Activated naive CD4-positive, alpha-beta T cell treated with anti-CD3 and anti-CD28 coated beads, Interleukin-2, amount 50 U/mL, for 16 hours (primary cell): ENCODE data around the gene SIL1.
"Not testable (repeated sequence)": the region's sequence is repeated elsewhere in the genome, so short reads cannot be mapped to it uniquely, and the experiment has no call there.

ENCODE experiments used
- DNase-seq: peaks from one replicate; pipeline ENCODE4 v3.0.0-alpha.2; 2020

Gene SIL1

GRCh38 chr5:139197710-139198669 lies at the start of gene SIL1:
TSS of gene SIL1 (minus strand) at chr5:139198368. CDS start at chr5:139127843, 70,525 bp downstream.
- peak; percentile 97 for DNase-seq

- DNase-seq: peak; percentile 61
Measured at GRCh38 chr5:139246394-139246793, 48.2 kb upstream of the SIL1 start.

- DNase-seq: no peak
Measured at GRCh38 chr5:139245637-139246339, 47.6 kb upstream of the SIL1 start.

- no peak for DNase-seq
Measured at GRCh38 chr5:139243425-139243970, 45.3 kb upstream of the SIL1 start.

GRCh38 chr5:139241139-139241538 lies 43.0 kb upstream of the SIL1 start:
- DNase-seq: no peak

GRCh38 chr5:139236479-139236878 lies 38.3 kb upstream of the SIL1 start:
- no peak for DNase-seq

GRCh38 chr5:139232147-139232724 lies 34.1 kb upstream of the SIL1 start:
- no peak for DNase-seq

GRCh38 chr5:139228201-139228803 lies 30.1 kb upstream of the SIL1 start:
- no peak for DNase-seq

GRCh38 chr5:139226131-139226530 lies 28.0 kb upstream of the SIL1 start:
- no peak for DNase-seq

GRCh38 chr5:139223481-139223880 lies 25.3 kb upstream of the SIL1 start:
- no peak for DNase-seq

- DNase-seq: no peak
Measured at GRCh38 chr5:139222346-139222745, 24.2 kb upstream of the SIL1 start.

- DNase-seq: not testable (repeated sequence)
Measured at GRCh38 chr5:139218038-139218437, 19.9 kb upstream of the SIL1 start.

GRCh38 chr5:139215107-139215975 lies 17.2 kb upstream of the SIL1 start:
- DNase-seq: no peak

- no peak for DNase-seq
Measured at GRCh38 chr5:139214646-139215045, 16.5 kb upstream of the SIL1 start.

- DNase-seq: no peak
Measured at GRCh38 chr5:139212906-139213305, 14.7 kb upstream of the SIL1 start.

GRCh38 chr5:139212486-139212885 lies 14.3 kb upstream of the SIL1 start:
- no peak for DNase-seq

GRCh38 chr5:139210585-139210984 lies 12.4 kb upstream of the SIL1 start:
- no peak for DNase-seq

- no peak for DNase-seq
Measured at GRCh38 chr5:139207297-139208000, 9.3 kb upstream of the SIL1 start.

- no peak for DNase-seq
Measured at GRCh38 chr5:139205586-139205985, 7.4 kb upstream of the SIL1 start.

- DNase-seq: no peak
Measured at GRCh38 chr5:139205124-139205523, 7.0 kb upstream of the SIL1 start.

GRCh38 chr5:139204196-139204595 lies 6.0 kb upstream of the SIL1 start:
- no peak for DNase-seq
